HG03378 (cell line): ENCODE data around the gene TOP3A.

Source experiments
- ATAC-seq: cut with Tn5 transposase; IDR thresholded peaks from one replicate; pipeline ENCODE4 v1.9.1; 2021; ENCODE audit warnings: mild to moderate bottlenecking, moderate library complexity; ENCODE audit not compliant: unreplicated experiment

The TOP3A gene

DNA sequence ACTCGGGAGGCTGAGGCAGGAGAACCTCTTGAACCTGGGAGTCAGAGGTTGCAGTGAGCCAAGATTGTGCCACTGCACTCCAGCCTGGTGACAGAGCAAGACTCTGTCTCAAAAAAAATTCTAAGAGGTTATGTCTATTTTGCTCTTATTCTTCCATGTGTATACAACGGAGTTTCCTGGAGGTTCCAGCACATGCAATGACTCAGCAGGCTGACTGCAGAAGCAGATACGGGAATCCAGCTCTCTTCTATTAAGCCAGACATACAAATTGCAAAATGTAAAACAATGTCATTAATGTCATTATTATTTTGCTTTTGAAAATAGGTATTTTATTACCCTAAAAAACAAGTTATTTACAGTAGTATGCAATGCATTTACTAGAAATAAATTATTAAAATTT is 35.9 kb downstream of the TOP3A start:
- ATAC-seq: no peak

GRCh38 chr17:18277076-18277475 is 37.7 kb downstream of the TOP3A start:
- no peak for ATAC-seq

DNA sequence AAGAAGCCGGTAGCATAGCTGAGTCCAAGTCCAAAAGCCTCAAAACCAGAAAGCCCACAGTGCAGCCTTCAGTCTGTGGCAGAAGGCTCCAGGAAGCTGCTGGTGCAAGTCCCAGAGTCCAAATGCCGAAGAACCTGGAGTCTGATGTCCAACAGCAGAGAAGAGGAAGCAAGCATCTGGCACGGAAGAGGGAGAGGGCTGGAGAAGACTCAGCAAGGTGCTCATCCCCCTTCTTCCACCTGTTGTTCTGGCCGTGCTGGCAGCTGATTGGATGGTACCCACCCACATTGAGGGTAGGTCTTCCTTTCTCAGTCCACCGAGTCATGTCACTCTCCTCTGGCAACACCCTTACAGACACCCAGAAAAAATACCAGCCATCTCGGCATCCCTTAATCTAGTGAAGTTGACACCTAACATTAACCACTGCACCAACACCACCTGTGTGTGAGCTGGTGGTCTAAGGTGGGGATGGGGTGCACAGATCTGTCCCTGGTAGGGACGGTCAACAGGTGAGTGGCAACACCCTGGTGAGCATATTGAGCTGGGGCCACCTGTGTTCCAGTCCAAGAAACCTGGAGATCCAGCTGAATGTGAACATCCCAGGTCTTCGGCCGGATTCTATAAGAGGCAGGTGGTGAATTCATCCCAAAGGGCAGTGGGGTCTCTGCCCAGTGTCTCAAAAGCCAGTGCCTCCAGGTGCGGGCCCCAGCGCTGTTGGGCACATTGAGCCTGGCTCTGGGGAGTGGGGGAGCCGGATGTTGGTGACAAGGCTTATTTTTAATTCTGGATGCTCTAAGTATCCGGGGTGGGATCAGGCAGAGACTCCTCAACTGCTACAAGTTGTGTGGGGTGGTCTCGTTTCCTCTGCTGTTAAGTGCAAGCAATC is 44.5 kb downstream of the TOP3A start:
- ATAC-seq: no peak

- ATAC-seq: no peak
Measured at GRCh38 chr17:18267927-18268711, 46.7 kb downstream of the TOP3A start.

DNA sequence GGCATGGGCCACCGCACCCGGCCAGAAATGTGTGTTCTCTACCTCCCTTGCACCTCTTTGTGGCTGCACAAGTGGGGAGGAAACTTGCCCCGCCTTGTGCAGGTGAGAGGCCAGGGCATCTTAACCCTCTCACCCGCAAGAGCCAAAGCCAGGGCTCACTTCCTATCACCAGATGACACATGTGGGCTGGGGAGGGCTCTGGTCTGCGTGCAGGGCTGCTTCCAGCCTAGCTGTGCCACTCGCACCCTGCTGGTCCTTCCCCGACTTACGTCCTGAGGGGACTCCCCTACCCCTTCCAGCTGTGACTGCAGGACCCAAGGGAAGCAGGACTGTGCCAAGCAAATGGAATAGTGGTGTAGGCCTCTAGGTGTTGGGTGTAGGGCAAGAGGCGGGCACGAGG is 47.4 kb downstream of the TOP3A start:
- ATAC-seq: no peak

GRCh38 chr17:18263885-18264682 is 50.7 kb downstream of the TOP3A start:
- ATAC-seq: no peak

DNA sequence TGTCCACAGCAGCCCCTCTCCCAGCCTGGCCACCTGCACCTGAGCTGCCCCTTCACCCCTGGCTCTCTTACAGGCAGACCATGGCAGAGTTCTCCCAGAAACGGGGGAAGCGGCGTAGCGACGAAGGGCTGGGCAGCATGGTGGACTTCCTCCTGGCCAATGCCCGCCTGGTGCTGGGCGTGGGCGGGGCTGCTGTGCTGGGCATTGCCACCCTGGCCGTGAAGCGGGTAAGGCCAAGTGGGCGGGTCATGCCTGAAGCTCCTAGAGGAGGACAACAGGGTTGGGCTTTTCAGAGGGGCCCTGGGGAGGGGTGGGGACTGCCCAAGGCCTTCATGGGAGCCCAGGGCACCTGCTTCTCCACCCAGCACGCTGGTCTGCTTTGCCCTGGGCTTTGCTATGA is 52.2 kb downstream of the TOP3A start:
- no peak for ATAC-seq

GRCh38 chr17:18262111-18262510 is 52.7 kb downstream of the TOP3A start:
- no peak for ATAC-seq

GRCh38 chr17:18261659-18262058 is 53.1 kb downstream of the TOP3A start:
- ATAC-seq: no peak

GRCh38 chr17:18261146-18261515 is 53.7 kb downstream of the TOP3A start:
- peak; percentile 15 for ATAC-seq

- peak; percentile 72 for ATAC-seq
Measured at GRCh38 chr17:18260332-18261145, 54.3 kb downstream of the TOP3A start, which contains the start of gene MIEF2. Gene MIEF2, plus strand, starts transcription at chr17:18260662. Its CDS starts 2,059 bp downstream, at chr17:18262721.

- no peak for ATAC-seq
Measured at GRCh38 chr17:18259621-18260331, 55.0 kb downstream of the TOP3A start.

DNA sequence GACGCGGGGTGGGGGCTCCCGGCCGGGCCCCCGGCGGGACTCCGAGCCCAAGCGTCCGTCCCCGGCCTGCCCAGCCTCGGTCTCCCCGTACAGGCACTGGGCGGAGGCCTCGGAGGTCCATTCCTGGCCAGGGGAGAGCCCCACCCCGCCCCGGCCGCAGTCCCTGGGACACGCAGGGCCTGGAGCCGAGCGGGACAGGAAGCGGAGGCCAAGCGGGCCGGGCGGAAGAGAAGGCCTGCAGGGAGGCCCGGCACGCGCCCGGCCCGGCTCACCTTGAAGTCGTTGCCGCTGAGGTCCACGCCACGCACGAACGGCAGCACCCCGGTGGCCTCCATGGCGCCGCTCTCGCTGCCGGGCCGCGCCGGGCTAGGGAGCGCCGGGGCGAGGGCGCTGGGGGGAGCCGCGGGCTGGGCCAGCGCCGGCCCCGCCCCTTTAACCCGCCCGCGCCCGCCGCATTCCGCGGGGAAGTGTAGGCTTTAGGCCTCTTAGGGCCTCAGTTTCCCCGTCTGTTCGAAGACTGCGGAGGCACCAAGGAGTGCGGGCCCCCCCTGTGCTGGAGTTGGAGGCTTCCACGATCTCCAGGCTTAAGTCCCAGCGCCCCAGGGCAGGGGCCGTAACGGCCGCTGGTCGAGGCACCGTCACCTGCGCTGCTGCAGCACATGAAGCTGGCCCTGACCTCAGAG is 56.3 kb downstream of the TOP3A start, which contains the start of gene FLII:
Gene FLII, minus strand, starts transcription at position 383 of the 683 bp plus-strand sequence. Its CDS starts 48 bp downstream, at position 335.
- ATAC-seq: no peak

DNA sequence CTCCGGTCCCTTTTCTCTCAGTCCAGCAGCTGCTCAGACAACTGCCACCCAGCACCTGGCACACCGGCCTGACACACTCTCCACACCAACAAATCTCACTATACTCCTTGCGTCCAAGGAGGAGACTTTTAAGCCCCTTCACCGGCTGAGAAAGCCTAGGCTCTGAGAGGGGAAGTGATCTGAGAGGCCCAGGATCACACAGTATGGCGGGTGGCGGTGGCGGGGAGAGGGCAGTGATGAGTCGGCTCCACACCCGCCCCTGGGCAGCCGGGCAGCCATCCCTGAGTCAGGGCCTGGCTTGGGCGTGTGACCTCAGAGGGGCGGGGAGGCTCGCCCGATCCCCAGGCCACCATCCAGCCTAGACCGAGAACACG is 56.8 kb downstream of the TOP3A start:
- no peak for ATAC-seq

DNA sequence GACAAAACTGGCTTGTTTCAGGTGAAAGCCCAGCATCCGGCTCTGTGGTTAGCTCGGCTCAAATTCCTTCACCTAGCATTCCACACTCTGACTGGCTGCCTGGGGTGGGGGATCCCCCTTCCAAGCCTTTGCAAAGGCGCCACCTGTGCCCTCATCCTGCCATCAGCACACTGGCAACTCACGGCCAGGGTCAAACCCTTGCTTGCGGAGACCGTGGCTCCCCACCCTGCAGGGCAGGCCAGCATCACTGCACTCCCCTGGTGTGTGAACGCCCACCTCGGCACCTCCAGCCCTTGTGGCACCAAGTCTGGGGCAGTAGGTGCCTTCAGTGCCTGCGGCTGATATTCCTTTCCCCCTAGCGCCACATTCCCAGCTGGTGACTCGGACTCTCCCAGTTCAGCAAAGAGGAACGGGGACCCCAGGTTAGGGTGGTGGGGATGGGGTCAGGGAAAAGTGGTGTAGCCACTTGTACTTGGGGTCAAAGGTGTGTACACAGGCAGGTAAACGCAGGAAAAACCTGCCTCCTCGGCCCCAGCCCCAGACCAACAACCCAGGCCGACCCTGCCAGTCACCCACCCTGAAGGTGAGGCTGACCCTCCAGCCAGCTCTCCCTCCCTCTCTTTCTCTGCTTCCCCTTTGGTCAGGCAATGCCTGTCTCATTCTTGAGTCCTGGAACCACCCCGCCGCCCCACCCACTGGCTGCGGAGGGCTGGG is 57.4 kb downstream of the TOP3A start:
- ATAC-seq: no peak

DNA sequence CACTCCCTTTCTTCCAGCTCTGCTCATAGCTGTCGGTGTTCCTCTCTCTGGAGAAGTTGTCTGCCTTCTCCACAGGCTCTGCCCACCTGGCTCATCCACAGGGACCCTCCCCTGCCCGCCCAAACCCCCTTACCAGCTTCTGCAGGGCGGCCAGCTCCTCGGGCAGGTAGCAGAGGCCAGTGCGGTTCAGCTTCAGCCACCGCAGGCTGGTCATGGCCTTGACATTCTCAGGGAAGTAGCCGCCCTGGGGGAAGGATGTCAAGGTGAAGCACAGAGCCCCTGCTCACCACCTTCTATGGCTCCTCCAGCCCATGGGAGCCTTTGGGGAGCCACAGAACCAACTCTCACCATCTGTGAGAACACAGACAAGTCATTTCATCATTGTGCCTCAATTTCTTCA is 58.0 kb downstream of the TOP3A start:
- no peak for ATAC-seq

DNA sequence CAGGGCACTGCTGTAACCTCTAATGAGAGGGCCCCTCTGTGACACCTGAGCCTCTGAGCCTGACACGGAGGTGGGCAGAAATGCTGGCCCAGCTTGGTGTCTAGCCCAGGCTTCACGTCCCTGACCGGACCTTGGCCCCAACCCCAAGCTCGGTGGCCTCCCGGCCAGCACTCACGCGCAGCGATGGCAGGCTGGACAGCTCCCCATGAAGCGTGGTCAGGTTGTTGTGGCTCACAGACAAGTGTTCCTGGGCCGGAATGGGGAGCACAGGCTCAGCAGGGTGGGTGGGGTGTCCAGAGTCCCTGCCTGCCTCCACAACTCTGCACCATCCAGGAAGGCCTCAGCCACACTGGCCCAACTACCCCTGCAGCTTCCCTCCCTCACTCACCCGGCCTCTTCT is 58.4 kb downstream of the TOP3A start:
- no peak for ATAC-seq

DNA sequence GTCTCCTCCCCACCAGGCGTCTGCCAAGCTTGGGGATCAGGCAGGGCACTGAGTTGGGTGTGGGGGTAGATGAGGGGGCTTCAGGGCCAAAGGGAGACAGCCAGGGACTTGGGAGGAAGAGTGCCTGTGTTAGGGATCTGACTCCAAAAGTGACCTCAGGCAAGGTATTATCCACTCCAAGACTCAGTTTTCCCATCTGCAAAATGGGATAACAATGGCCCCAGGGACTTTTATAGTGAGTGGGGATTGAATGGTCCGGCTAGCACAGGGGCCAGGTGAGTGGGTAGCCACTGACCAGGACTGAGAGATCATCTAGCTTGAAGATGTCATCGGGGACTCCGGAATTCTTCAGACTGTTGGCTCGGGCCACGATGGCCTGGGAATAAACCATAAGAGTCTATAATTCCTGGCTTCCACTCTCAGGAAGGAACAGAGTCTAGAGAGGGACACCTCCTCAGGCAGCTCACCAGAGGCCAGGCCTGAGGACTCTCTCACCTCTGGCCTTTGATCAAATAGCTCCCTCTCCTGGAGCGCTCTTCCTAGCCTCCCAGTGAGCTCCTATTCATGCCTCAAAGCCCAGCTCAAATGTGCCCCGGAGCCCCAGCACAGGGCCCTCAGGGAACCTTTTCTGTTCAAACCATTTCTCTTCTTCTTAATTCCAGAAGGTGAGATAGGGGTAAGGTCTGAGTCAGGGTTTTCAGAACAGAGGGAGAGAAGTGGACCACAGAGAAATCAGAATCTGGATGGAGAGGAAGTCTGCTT is 59.7 kb downstream of the TOP3A start:
- no peak for ATAC-seq
